ENCODE results near the gene APLP1.

- TF ChIP-seq, protein P1, sequence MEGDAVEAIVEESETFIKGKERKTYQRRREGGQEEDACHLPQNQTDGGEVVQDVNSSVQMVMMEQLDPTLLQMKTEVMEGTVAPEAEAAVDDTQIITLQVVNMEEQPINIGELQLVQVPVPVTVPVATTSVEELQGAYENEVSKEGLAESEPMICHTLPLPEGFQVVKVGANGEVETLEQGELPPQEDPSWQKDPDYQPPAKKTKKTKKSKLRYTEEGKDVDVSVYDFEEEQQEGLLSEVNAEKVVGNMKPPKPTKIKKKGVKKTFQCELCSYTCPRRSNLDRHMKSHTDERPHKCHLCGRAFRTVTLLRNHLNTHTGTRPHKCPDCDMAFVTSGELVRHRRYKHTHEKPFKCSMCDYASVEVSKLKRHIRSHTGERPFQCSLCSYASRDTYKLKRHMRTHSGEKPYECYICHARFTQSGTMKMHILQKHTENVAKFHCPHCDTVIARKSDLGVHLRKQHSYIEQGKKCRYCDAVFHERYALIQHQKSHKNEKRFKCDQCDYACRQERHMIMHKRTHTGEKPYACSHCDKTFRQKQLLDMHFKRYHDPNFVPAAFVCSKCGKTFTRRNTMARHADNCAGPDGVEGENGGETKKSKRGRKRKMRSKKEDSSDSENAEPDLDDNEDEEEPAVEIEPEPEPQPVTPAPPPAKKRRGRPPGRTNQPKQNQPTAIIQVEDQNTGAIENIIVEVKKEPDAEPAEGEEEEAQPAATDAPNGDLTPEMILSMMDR (conservative IDR thresholded peaks at IDR 0.05; ENCODE audit: low read depth in 2 of 2) = no peak
- no peak for TF ChIP-seq EZH2 (IDR thresholded peaks at IDR 0.05; ENCODE audit: low read depth, unreplicated experiment)
- TF ChIP-seq, protein P2, sequence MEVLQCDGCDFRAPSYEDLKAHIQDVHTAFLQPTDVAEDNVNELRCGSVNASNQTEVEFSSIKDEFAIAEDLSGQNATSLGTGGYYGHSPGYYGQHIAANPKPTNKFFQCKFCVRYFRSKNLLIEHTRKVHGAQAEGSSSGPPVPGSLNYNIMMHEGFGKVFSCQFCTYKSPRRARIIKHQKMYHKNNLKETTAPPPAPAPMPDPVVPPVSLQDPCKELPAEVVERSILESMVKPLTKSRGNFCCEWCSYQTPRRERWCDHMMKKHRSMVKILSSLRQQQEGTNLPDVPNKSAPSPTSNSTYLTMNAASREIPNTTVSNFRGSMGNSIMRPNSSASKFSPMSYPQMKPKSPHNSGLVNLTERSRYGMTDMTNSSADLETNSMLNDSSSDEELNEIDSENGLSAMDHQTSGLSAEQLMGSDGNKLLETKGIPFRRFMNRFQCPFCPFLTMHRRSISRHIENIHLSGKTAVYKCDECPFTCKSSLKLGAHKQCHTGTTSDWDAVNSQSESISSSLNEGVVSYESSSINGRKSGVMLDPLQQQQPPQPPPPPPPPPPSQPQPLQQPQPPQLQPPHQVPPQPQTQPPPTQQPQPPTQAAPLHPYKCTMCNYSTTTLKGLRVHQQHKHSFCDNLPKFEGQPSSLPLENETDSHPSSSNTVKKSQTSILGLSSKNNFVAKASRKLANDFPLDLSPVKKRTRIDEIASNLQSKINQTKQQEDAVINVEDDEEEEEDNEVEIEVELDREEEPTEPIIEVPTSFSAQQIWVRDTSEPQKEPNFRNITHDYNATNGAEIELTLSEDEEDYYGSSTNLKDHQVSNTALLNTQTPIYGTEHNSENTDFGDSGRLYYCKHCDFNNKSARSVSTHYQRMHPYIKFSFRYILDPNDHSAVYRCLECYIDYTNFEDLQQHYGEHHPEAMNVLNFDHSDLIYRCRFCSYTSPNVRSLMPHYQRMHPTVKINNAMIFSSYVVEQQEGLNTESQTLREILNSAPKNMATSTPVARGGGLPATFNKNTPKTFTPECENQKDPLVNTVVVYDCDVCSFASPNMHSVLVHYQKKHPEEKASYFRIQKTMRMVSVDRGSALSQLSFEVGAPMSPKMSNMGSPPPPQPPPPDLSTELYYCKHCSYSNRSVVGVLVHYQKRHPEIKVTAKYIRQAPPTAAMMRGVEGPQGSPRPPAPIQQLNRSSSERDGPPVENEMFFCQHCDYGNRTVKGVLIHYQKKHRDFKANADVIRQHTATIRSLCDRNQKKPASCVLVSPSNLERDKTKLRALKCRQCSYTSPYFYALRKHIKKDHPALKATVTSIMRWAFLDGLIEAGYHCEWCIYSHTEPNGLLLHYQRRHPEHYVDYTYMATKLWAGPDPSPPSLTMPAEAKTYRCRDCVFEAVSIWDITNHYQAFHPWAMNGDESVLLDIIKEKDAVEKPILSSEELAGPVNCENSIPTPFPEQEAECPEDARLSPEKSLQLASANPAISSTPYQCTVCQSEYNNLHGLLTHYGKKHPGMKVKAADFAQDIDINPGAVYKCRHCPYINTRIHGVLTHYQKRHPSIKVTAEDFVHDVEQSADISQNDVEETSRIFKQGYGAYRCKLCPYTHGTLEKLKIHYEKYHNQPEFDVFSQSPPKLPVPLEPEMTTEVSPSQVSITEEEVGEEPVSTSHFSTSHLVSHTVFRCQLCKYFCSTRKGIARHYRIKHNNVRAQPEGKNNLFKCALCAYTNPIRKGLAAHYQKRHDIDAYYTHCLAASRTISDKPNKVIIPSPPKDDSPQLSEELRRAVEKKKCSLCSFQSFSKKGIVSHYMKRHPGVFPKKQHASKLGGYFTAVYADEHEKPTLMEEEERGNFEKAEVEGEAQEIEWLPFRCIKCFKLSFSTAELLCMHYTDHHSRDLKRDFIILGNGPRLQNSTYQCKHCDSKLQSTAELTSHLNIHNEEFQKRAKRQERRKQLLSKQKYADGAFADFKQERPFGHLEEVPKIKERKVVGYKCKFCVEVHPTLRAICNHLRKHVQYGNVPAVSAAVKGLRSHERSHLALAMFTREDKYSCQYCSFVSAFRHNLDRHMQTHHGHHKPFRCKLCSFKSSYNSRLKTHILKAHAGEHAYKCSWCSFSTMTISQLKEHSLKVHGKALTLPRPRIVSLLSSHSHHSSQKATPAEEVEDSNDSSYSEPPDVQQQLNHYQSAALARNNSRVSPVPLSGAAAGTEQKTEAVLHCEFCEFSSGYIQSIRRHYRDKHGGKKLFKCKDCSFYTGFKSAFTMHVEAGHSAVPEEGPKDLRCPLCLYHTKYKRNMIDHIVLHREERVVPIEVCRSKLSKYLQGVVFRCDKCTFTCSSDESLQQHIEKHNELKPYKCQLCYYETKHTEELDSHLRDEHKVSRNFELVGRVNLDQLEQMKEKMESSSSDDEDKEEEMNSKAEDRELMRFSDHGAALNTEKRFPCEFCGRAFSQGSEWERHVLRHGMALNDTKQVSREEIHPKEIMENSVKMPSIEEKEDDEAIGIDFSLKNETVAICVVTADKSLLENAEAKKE (CRISPR knock-in tag; IDR thresholded peaks at IDR 0.05) = no peak
- TF ChIP-seq POLR2AphosphoS5 (IDR thresholded peaks at IDR 0.05; ENCODE audit: low read depth) = no peak
- TF ChIP-seq ETS1 (IDR thresholded peaks at IDR 0.05) = no peak
- TF ChIP-seq ZNF331 (CRISPR knock-in tag; IDR thresholded peaks at IDR 0.05; ENCODE audit: low read depth) = no peak
- no peak for TF ChIP-seq REST (IDR thresholded peaks at IDR 0.05; ENCODE audit: unreplicated experiment)
- no peak for TF ChIP-seq CREB1 (CRISPR knock-in tag; IDR thresholded peaks at IDR 0.05; ENCODE audit: low read depth)
- TF ChIP-seq JUNB (IDR thresholded peaks at IDR 0.05; ENCODE audit: unreplicated experiment) = no peak
- no peak for TF ChIP-seq EZH2phosphoT487 (IDR thresholded peaks at IDR 0.05; ENCODE audit: unreplicated experiment)
- TF ChIP-seq NANOG (IDR thresholded peaks at IDR 0.05; ENCODE audit: borderline replicate concordance) = no peak
Measured at GRCh38 chr19:35868172-35868822, at the start of gene APLP1.

All from GM23338 (cell line).